ENCODE measurements around the gene C3orf20. TPM values are rescaled to one million over a fixed set of nuclear protein-coding genes. Genes with fewer than 3 reads are reported as not detected.

Gene C3orf20
- polyA plus RNA-seq, 1 donor: 0.32 TPM

GRCh38 chr3:14774431-14774830 is 99.5 kb downstream of the C3orf20 start:
- DNase-seq: no peak

- DNase-seq: no peak
These were observed 100.1 kb downstream of the C3orf20 start for GRCh38 chr3:14775011-14775410.

GRCh38 chr3:14775563-14775962 is 100.6 kb downstream of the C3orf20 start:
- DNase-seq: no peak

GRCh38 chr3:14779069-14779685 is 104.2 kb downstream of the C3orf20 start:
- no peak for DNase-seq

- no peak for DNase-seq
These were observed 106.1 kb downstream of the C3orf20 start for GRCh38 chr3:14780927-14781507.

- no peak for DNase-seq
These were observed 108.6 kb downstream of the C3orf20 start for GRCh38 chr3:14783480-14784086.

GRCh38 chr3:14784087-14784681 is 109.2 kb downstream of the C3orf20 start:
- no peak for DNase-seq

GRCh38 chr3:14785207-14786155 is 110.5 kb downstream of the C3orf20 start:
- DNase-seq: no peak

- no peak for DNase-seq
These were observed 111.4 kb downstream of the C3orf20 start for GRCh38 chr3:14786369-14786768.

- no peak for DNase-seq
These were observed 112.7 kb downstream of the C3orf20 start for GRCh38 chr3:14787630-14788029.

- no peak for DNase-seq
These were observed 113.7 kb downstream of the C3orf20 start for GRCh38 chr3:14788644-14789043.

- no peak for DNase-seq
These were observed 114.3 kb downstream of the C3orf20 start for GRCh38 chr3:14789221-14789620.

GRCh38 chr3:14789640-14790285 is 114.8 kb downstream of the C3orf20 start:
- DNase-seq: no peak

GRCh38 chr3:14791343-14791945 is 116.5 kb downstream of the C3orf20 start:
- DNase-seq: no peak

GRCh38 chr3:14792691-14793121 is 117.8 kb downstream of the C3orf20 start:
- DNase-seq: no peak

- DNase-seq: no peak
These were observed 118.4 kb downstream of the C3orf20 start for GRCh38 chr3:14793126-14793857.

- DNase-seq: no peak
These were observed 118.9 kb downstream of the C3orf20 start for GRCh38 chr3:14793858-14794234.

GRCh38 chr3:14794435-14794834 is 119.5 kb downstream of the C3orf20 start:
- DNase-seq: no peak

GRCh38 chr3:14795996-14796395 is 121.1 kb downstream of the C3orf20 start:
- no peak for DNase-seq

- DNase-seq: no peak
These were observed 121.6 kb downstream of the C3orf20 start for GRCh38 chr3:14796403-14797077.
